Measurements from ENCODE around the gene MFN1.

The MFN1 gene

GRCh38 chr3:179432451-179432850, 84.9 kb downstream of the MFN1 start:
- FAIRE-seq = no peak

- FAIRE-seq = no peak
These were observed 89.0 kb downstream of the MFN1 start for GRCh38 chr3:179436517-179436916.

GRCh38 chr3:179438841-179439240, 91.3 kb downstream of the MFN1 start:
- no peak for FAIRE-seq
